ENCODE data around the gene TRUB2.

The TRUB2 gene

GRCh38 chr9:128362774-128363173, 40.5 kb upstream of the TRUB2 start:
- Histone ChIP-seq H3K9me3 (ENCODE audit: insufficient read depth, low read length) (no peaks in the 10 kb centered on the region), H3F3A (ENCODE audit: insufficient read depth) (no peaks in the 10 kb centered on the region), H3K4me3 (ENCODE audit: insufficient read depth, low read length, poor library complexity, severe bottlenecking) (no peak overlapping the region), H3K9ac (ENCODE audit: low read length) (no peak overlapping the region), H3K27ac (ENCODE audit: low read depth, low read length) (no peak overlapping the region), H3K79me2 (ENCODE audit: insufficient read depth, low read length) (no peaks in the 10 kb centered on the region), H2AFZ (ENCODE audit: low read depth, low read length, severe bottlenecking) (no peak overlapping the region), H4K20me1 (ENCODE audit: low read depth, low read length) (no peaks in the 10 kb centered on the region), H3K36me3 (ENCODE audit: low read length) (no peaks in the 10 kb centered on the region), H3K27me3 (ENCODE audit: low read length) (no peaks in the 10 kb centered on the region), H3K4me2 (ENCODE audit: low read depth, low read length, poor library complexity, severe bottlenecking) (no peak overlapping the region), H3K9me2 (replicated peaks; ENCODE audit: insufficient read depth, low read length) (no peaks in the 10 kb centered on the region)
- TF ChIP-seq, protein P1, sequence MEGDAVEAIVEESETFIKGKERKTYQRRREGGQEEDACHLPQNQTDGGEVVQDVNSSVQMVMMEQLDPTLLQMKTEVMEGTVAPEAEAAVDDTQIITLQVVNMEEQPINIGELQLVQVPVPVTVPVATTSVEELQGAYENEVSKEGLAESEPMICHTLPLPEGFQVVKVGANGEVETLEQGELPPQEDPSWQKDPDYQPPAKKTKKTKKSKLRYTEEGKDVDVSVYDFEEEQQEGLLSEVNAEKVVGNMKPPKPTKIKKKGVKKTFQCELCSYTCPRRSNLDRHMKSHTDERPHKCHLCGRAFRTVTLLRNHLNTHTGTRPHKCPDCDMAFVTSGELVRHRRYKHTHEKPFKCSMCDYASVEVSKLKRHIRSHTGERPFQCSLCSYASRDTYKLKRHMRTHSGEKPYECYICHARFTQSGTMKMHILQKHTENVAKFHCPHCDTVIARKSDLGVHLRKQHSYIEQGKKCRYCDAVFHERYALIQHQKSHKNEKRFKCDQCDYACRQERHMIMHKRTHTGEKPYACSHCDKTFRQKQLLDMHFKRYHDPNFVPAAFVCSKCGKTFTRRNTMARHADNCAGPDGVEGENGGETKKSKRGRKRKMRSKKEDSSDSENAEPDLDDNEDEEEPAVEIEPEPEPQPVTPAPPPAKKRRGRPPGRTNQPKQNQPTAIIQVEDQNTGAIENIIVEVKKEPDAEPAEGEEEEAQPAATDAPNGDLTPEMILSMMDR (IDR thresholded peaks at IDR 0.05; ENCODE audit: insufficient read depth, low read length, poor library complexity, severe bottlenecking) = no peak
- TF ChIP-seq EZH2phosphoT487 (conservative IDR thresholded peaks at IDR 0.05; ENCODE audit: low read length) = no peak

DNA sequence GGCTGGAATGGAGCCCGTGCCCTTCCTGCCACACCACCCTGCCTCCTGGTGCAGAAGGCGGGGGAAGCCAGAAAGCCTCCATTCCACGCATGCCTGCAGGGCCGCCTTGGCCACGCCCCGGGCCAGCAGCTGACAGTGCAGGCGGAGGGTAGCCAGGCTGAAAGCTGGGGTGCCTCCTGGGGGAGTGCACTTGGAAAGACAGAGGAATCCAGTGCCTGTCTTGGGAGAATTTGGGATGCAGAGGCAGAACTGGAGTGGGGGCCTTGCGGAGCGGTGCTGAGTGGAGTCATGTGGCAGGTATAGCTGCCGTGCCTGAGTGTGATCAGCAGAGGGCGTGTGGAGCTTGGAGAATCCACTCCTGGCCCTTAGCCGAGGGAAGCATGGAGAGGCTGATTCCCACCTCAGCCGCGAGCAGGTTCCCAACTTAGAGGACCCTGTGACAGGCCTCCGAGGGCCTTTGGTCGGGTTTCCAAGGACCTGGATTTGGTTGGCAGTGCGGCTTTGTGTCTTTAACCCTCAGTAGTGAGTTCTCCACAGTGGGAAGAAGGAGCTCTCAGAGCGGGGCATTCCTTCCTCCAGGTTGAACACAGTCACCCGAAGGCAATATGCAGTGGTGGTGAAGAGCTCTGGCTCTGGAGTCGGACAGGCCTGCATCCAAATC, 39.9 kb upstream of the TRUB2 start:
- H2AFZ ChIP-seq (ENCODE audit: low read depth, low read length, severe bottlenecking) = peak overlapping the region; percentile 46
- no peaks in the 10 kb centered on the region for H3K9me2 ChIP-seq (replicated peaks; ENCODE audit: insufficient read depth, low read length)
- H3K4me3 ChIP-seq (ENCODE audit: insufficient read depth, low read length, poor library complexity, severe bottlenecking) = no peak overlapping the region
- no peak overlapping the region for H3K27ac ChIP-seq (ENCODE audit: low read depth, low read length)
- no peaks in the 10 kb centered on the region for H4K20me1 ChIP-seq (ENCODE audit: low read depth, low read length)
- no peaks in the 10 kb centered on the region for H3F3A ChIP-seq (ENCODE audit: insufficient read depth)
- no peaks in the 10 kb centered on the region for H3K27me3 ChIP-seq (ENCODE audit: low read length)
- TF ChIP-seq EZH2phosphoT487 (conservative IDR thresholded peaks at IDR 0.05; ENCODE audit: low read length) = no peak
- TF ChIP-seq, protein P1 (IDR thresholded peaks at IDR 0.05; ENCODE audit: insufficient read depth, low read length, poor library complexity, severe bottlenecking) = peak; percentile 68
- no peaks in the 10 kb centered on the region for H3K79me2 ChIP-seq (ENCODE audit: insufficient read depth, low read length)
- H3K9ac ChIP-seq (ENCODE audit: low read length) = no peak overlapping the region
- H3K36me3 ChIP-seq (ENCODE audit: low read length) = no peaks in the 10 kb centered on the region
- peak overlapping the region; percentile 24 for H3K4me2 ChIP-seq (ENCODE audit: low read depth, low read length, poor library complexity, severe bottlenecking)
- H3K9me3 ChIP-seq (ENCODE audit: insufficient read depth, low read length) = no peaks in the 10 kb centered on the region

DNA sequence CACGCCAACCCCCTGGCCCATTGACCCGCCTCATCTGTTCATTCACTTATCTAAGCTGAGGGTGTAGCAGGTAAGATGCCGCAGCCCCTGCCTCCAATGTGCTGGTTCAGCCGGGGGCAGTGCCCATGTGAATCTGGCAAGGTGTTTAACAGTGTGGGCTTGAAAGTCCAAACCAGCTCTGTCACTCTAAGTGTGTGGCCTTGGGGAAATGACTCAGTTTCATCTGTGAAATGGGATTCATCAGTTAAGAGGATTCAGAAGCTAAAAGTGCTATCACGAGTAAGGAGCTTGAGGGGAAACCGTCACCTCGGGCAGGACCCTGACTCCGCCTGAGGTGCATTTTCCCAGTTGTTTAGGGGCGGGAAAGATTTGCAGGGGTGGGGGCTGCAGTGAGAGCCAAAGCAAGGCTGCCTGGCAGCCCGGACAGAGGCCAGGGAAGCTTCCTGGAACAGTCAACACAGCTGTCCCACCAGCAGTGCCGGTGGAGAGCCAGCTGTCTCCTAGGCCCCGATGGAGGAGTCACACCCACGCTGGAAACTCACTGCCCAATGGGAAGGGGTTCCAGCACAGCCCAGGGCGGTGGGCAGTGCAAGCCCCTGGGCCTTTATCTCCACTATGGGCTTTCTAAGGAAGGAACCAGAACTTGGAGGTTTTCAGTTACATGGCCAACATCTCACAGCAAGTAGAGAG, 39.2 kb upstream of the TRUB2 start:
- Histone ChIP-seq H2AFZ (ENCODE audit: low read depth, low read length, severe bottlenecking) (peak overlapping the region; percentile 46), H3K27me3 (ENCODE audit: low read length) (no peaks in the 10 kb centered on the region), H3F3A (ENCODE audit: insufficient read depth) (no peaks in the 10 kb centered on the region), H3K4me3 (ENCODE audit: insufficient read depth, low read length, poor library complexity, severe bottlenecking) (no peak overlapping the region), H3K4me2 (ENCODE audit: low read depth, low read length, poor library complexity, severe bottlenecking) (no peak overlapping the region), H3K27ac (ENCODE audit: low read depth, low read length) (no peak overlapping the region), H3K9me2 (replicated peaks; ENCODE audit: insufficient read depth, low read length) (no peaks in the 10 kb centered on the region), H4K20me1 (ENCODE audit: low read depth, low read length) (no peaks in the 10 kb centered on the region), H3K79me2 (ENCODE audit: insufficient read depth, low read length) (no peaks in the 10 kb centered on the region), H3K9ac (ENCODE audit: low read length) (no peak overlapping the region), H3K36me3 (ENCODE audit: low read length) (no peaks in the 10 kb centered on the region), H3K9me3 (ENCODE audit: insufficient read depth, low read length) (no peaks in the 10 kb centered on the region)
- TF ChIP-seq, protein P1 (IDR thresholded peaks at IDR 0.05; ENCODE audit: insufficient read depth, low read length, poor library complexity, severe bottlenecking) = no peak
- TF ChIP-seq EZH2phosphoT487 (conservative IDR thresholded peaks at IDR 0.05; ENCODE audit: low read length) = no peak
